Heart right ventricle (tissue), 16 donors: ENCODE results near the gene MAP4K1. TPM values are rescaled to one million over a fixed set of nuclear protein-coding genes. Genes with fewer than 3 reads are reported as not detected.

Experiments
- ATAC-seq, 8 donors: fragments of 200-7000 bp; cut with Tn5 transposase; one replicate each; pipeline ENCODE4 v1.9.1; 2020; ENCODE audit warnings: mild to moderate bottlenecking in 8 of 8, moderate library complexity in 8 of 8, moderate number of reproducible peaks in 1 of 8
- DNase-seq, 2 donors: peaks; one replicate each; pipeline ENCODE4 v3.0.0-alpha.2; 2020
- H3K27ac ChIP-seq, 10 donors: fragments of 200-600 bp; sonication (generic) in 2 of 10; one replicate each; pipeline versions ENCODE4 v1.5.0 to v1.8.0; 2020 to 2022; ENCODE audit warnings: mild to moderate bottlenecking in 3 of 10
- H3K27me3 ChIP-seq, 7 donors: fragments of 200-600 bp; one replicate each; pipeline ENCODE4 v1.8.0; 2021 to 2022; ENCODE audit warnings: mild to moderate bottlenecking in 2 of 7
- H3K36me3 ChIP-seq, 9 donors: fragments of 200-600 bp; sonication (generic) in 1 of 9; one replicate each; pipeline versions ENCODE4 v1.5.0 to v1.8.0; 2020 to 2022; ENCODE audit warnings: mild to moderate bottlenecking in 2 of 9
- H3K4me1 ChIP-seq, 9 donors: fragments of 200-600 bp; sonication (generic) in 1 of 9; one replicate each; pipeline versions ENCODE4 v1.5.0 to v1.8.0; 2020 to 2022; ENCODE audit warnings: mild to moderate bottlenecking in 4 of 9
- H3K4me3 ChIP-seq, 10 donors: fragments of 200-600 bp; sonication (generic) in 2 of 10; one replicate each; pipeline versions ENCODE4 v1.5.0 to v1.8.0; 2020 to 2022; ENCODE audit warnings: mild to moderate bottlenecking in 7 of 10, moderate library complexity in 2 of 10
- H3K9me3 ChIP-seq, 11 donors: fragments of 200-600 bp in 10 of 11; sonication (generic) in 2 of 11; one replicate each; pipeline versions ENCODE4 v1.5.0 to v1.8.0; 2013 to 2022; ENCODE audit warnings: mild to moderate bottlenecking in 2 of 11, control low read depth in 1 of 11, moderate library complexity in 1 of 11
- WGBS, 2 donors: extraction: QIAGEN DNeasy Blood & Tissue Kit; methylation state at CpG; one replicate each; pipeline ENCODE4 v1.1.7; 2013; ENCODE audit warnings: inconsistent platforms in 1 of 2; 5-methylcytosine and 5-hydroxymethylcytosine counted together
- intact Hi-C, 10 donors: fragments of 100-400 bp; cut with DNase I; formaldehyde crosslinking; loops; one replicate each; pipeline versions ENCODE4 v1.11.1 to v1.14.2; 2022
- polyA plus RNA-seq, 2 donors: library from polyadenylated mRNA; stranded (reverse); fragments of 200-250 nt; gene quantifications; one replicate each; pipeline ENCODE4 v1.2.3, GENCODE V29; 2013
- total RNA-seq, 10 donors: library from RNA; stranded (reverse); fragmentation: NEBNext Ultra II Directional in 3 of 10; extraction: Animal tissue kit (Norgen Biotek cat#: 25700) in 3 of 10; gene quantifications; one replicate each; pipeline versions ENCODE4 v1.2.1 to v1.2.4, GENCODE V29; 2021 to 2023
- TF ChIP-seq, protein P1 (sequence below), 9 donors: fragments of 200-600 bp; sonication (generic) in 2 of 9; IDR thresholded peaks; one replicate each; pipeline versions ENCODE4 v1.5.0 to v1.8.0; 2021 to 2022; ENCODE audit warnings: antibody characterized with exemption in 9 of 9, mild to moderate bottlenecking in 5 of 9, moderate library complexity in 1 of 9
- donor health status: Arrhythmogenic right ventricular cardiomyopathy.
- donor health status: ischemic (EF 13 %, LVEDD 7.1; RV severe dilation, severe dysfunction).
- donor health status: healthy with polysubstance abuse.
- donor health status: DM: no; HTN: yes; CAD: no.
- donor health status: DM: no; HTN: no; CAD: no.
- donor health status: ischemic (EF 25% LVEDD 6.9; RV normal size, moderate dysfunction).
- donor health status: ischemic (EF 25% LVEDD 5.7; RV mildly dilated, moderate dysfunction).
- donor health status: healthy.
- donor health status: DM: yes; HTN: yes; CAD: no.
- donor health status: Ischemic cardiomyopathy.
- donor health status: ischemic (EF 35%, LVEDD 5.7; RV mildly dilated, moderate dysfunction).
- donor health status: nonischemic (EF 11% LVEDD 7.7; RV severe dilation, severe dysfunction).
- donor health status: DM: yes; HTN: yes; CAD: no.
- donor health status: PGD.
- donor health status: ischemic (EF 29% LVEDD 5.4; RV normal size, mild dysfunction).
- donor health status: nonischemic (EF 23%, LVEDD 6.1; RV moderate dilation, normal function).

MAP4K1 gene
- total and polyA plus RNA-seq, 12 donors = 0.52 to 9.1 (median 1.5) TPM

DNA sequence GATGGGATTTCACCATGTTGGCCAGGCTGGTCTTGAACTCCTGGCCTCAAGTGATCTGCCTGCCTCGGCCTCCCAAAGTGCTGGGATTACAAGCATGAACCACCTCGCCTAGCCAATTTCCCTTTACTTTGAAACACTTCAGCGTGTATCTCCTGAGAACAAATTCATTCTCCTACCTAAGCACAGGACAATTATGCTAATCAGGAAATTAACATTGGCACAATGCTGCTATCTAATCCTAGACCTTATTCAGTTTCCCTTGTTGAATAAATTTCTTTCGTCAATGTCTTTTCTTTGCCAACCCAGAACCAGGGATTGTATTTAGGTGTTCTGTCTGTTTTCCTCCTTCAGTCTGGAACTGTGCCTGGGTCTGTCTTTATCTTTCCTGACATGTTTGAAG, 67.8 kb downstream of the MAP4K1 start:
- H3K4me3 ChIP-seq = no peak overlapping the region
- no peaks in the 10 kb centered on the region for H3K9me3 ChIP-seq
- TF ChIP-seq, protein P1, sequence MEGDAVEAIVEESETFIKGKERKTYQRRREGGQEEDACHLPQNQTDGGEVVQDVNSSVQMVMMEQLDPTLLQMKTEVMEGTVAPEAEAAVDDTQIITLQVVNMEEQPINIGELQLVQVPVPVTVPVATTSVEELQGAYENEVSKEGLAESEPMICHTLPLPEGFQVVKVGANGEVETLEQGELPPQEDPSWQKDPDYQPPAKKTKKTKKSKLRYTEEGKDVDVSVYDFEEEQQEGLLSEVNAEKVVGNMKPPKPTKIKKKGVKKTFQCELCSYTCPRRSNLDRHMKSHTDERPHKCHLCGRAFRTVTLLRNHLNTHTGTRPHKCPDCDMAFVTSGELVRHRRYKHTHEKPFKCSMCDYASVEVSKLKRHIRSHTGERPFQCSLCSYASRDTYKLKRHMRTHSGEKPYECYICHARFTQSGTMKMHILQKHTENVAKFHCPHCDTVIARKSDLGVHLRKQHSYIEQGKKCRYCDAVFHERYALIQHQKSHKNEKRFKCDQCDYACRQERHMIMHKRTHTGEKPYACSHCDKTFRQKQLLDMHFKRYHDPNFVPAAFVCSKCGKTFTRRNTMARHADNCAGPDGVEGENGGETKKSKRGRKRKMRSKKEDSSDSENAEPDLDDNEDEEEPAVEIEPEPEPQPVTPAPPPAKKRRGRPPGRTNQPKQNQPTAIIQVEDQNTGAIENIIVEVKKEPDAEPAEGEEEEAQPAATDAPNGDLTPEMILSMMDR (IDR thresholded peaks at IDR 0.05) = no peak
- ATAC-seq (no peak), DNase-seq (no peak)
- H3K4me1 ChIP-seq = peaks cover 0 to under 1% (median 0%) of the 10 kb centered on the region in 9 donors
- no peak overlapping the region for H3K27ac ChIP-seq
- WGBS, 2 donors = 74 to 91% methylated on average over 4 of the region's 4 CpGs
- H3K27me3 ChIP-seq = peaks cover 0 to 17% (median 11%) of the 10 kb centered on the region in 7 donors
- no peaks in the 10 kb centered on the region for H3K36me3 ChIP-seq
- intact Hi-C loops = loop anchor here in 7 of 10 donors (5.0 to 10.0 kb wide), 7 partner anchors 67 to 405 kb away; partner anchors contain the start of genes MRPS12 (in 2 of the 7), SARS2 (in 2 of the 7), EIF3K (in 1 of the 7) and MAP4K1 (in 1 of the 7)

GRCh38 chr19:38549061-38549460, 68.7 kb downstream of the MAP4K1 start:
- ATAC-seq = no peak
- Histone ChIP-seq H3K27ac (no peak overlapping the region), H3K4me1 (peaks cover 0 to 9% (median 6%) of the 10 kb centered on the region in 9 donors), H3K27me3 (peaks cover 0 to 17% (median 11%) of the 10 kb centered on the region in 7 donors), H3K4me3 (no peak overlapping the region), H3K36me3 (no peaks in the 10 kb centered on the region), H3K9me3 (no peaks in the 10 kb centered on the region)
- TF ChIP-seq, protein P1 (IDR thresholded peaks at IDR 0.05) = no peak
- 93 to 94% methylated on average over 5 of the region's 5 CpGs for WGBS, 2 donors
- intact Hi-C loops = loop anchor here in 7 of 10 donors (5.0 to 10.0 kb wide), 7 partner anchors 68 to 406 kb away; partner anchors contain the start of genes MRPS12 (in 2 of the 7), SARS2 (in 2 of the 7), EIF3K (in 1 of the 7) and MAP4K1 (in 1 of the 7)
- no peak for DNase-seq

DNA sequence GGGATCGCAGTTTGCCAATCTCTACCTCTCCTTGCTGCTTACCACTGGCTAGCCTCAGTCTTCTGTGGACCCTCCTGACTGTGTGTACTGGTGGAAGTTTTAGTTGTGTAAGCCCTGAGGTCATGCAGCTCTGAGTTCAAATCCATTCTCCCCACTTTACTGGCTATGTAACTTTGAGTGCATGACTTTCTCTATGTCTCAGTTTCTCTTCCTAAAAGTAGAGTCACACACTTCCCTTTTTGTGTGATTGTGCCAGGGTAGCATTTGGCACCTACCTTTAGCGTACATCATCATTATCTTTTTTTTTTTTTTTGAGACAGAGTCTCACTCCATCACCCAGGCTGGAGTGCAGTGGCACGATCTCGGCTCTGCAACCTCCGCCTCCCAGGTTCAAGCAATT, 70.3 kb downstream of the MAP4K1 start:
- no peaks in the 10 kb centered on the region for H3K36me3 ChIP-seq
- DNase-seq (no peak), ATAC-seq (no peak)
- H3K4me3 ChIP-seq = no peak overlapping the region
- TF ChIP-seq, protein P1 (IDR thresholded peaks at IDR 0.05) = no peak
- 92 to 93% methylated on average over 5 of the region's 5 CpGs for WGBS, 2 donors
- intact Hi-C loops = loop anchor here in 7 of 10 donors (5.0 to 10.0 kb wide), 7 partner anchors 70 to 407 kb away; partner anchors contain the start of genes MRPS12 (in 2 of the 7), SARS2 (in 2 of the 7), EIF3K (in 1 of the 7) and MAP4K1 (in 1 of the 7)
- peaks cover 0 to 11% (median 6%) of the 10 kb centered on the region in 9 donors for H3K4me1 ChIP-seq
- no peaks in the 10 kb centered on the region for H3K9me3 ChIP-seq
- peaks cover 0 to 14% (median 10%) of the 10 kb centered on the region in 7 donors for H3K27me3 ChIP-seq
- no peak overlapping the region for H3K27ac ChIP-seq

DNA sequence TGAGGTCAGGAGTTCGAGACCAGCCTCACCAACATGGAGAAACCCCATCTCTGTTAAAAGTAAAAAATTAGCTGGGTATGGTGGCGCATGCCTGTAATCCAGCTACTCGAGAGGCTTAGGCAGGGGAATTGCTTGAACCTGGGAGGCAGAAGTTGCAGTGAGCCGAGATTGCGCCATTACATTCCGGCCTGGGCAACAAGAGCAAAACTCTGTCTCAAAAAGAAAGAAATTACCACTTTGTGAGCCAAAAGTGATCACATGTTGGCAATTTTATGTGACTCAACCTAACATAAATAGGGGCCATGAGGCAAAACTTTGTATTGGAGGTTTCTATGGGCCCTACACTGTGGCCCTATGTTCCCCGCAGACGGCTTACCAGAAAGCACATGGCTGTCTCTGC, 72.2 kb downstream of the MAP4K1 start:
- ATAC-seq = no peak
- no peak overlapping the region for H3K4me3 ChIP-seq
- TF ChIP-seq, protein P1 (IDR thresholded peaks at IDR 0.05) = no peak
- no peaks in the 10 kb centered on the region for H3K27me3 ChIP-seq
- no peaks in the 10 kb centered on the region for H3K36me3 ChIP-seq
- WGBS, 2 donors = 96% methylated on average over 8 of the region's 8 CpGs
- intact Hi-C loops = loop anchor here in 7 of 10 donors (2.0 to 10.0 kb wide), 8 partner anchors 72 to 409 kb away; partner anchors contain the start of genes MRPS12 (in 2 of the 7), SARS2 (in 2 of the 7), EIF3K (in 1 of the 7) and MAP4K1 (in 1 of the 7)
- peaks cover 0 to 11% (median 6%) of the 10 kb centered on the region in 9 donors for H3K4me1 ChIP-seq
- H3K27ac ChIP-seq = no peak overlapping the region
- H3K9me3 ChIP-seq = no peaks in the 10 kb centered on the region
- DNase-seq = no peak
